ENCODE results near the gene WDR49. TPM values are rescaled to one million over a fixed set of nuclear protein-coding genes. Genes with fewer than 3 reads are reported as not detected.

The WDR49 gene
- total RNA-seq, 4 donors from 2014 or later: 0.26 to 0.52 TPM; not detected in 2

DNA sequence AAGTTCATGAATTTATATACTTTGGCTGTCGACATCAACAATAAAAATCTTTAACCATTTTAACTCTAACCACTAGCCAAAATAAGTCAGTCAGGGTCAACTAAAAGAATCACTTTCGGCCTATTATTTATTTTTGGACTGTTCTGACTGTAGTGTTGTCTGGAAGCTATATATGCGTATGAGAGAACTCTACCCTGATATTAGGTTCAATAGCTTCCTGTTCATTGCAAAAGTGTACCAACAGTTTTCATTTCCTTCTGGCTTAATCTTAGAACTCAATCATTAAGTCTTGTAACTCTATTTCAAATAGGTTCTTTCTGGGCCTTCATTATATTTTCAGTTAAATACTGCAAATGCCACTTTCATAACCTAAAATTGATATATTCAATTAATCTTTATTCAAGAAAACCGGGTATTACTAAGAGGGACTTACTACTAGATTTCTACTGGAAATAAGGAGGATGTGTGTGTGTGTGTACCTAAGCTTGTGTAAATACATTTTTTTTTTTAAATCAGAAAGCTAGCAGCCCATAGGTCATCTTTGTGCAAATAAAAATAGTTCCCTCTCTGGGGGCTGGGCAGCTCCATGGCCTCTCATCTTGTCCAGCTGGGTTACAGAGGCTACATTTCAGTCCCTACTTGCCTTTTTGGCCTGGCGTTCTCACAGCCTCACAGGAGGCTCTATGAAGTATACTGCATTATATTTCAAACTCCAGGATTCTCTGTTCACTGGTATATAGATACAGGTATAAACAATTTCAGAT lies 185.7 kb downstream of the WDR49 start:
- 85 to 90% methylated on average over 5 of the region's 5 CpGs for WGBS, 2 donors
- intact Hi-C loops (cut with DNase I; ENCODE audit: low total_unique reads): no loop called here
- no peak for TF ChIP-seq POLR2A (IDR thresholded peaks at IDR 0.05)
- TF ChIP-seq, protein P1, sequence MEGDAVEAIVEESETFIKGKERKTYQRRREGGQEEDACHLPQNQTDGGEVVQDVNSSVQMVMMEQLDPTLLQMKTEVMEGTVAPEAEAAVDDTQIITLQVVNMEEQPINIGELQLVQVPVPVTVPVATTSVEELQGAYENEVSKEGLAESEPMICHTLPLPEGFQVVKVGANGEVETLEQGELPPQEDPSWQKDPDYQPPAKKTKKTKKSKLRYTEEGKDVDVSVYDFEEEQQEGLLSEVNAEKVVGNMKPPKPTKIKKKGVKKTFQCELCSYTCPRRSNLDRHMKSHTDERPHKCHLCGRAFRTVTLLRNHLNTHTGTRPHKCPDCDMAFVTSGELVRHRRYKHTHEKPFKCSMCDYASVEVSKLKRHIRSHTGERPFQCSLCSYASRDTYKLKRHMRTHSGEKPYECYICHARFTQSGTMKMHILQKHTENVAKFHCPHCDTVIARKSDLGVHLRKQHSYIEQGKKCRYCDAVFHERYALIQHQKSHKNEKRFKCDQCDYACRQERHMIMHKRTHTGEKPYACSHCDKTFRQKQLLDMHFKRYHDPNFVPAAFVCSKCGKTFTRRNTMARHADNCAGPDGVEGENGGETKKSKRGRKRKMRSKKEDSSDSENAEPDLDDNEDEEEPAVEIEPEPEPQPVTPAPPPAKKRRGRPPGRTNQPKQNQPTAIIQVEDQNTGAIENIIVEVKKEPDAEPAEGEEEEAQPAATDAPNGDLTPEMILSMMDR (IDR thresholded peaks at IDR 0.05): no peak
- no peak overlapping the region for H3K4me3 ChIP-seq (ENCODE audit: low read depth, poor library complexity, severe bottlenecking)
- DNase-seq (ENCODE audit: low spot score in 2 of 2): no peak

DNA sequence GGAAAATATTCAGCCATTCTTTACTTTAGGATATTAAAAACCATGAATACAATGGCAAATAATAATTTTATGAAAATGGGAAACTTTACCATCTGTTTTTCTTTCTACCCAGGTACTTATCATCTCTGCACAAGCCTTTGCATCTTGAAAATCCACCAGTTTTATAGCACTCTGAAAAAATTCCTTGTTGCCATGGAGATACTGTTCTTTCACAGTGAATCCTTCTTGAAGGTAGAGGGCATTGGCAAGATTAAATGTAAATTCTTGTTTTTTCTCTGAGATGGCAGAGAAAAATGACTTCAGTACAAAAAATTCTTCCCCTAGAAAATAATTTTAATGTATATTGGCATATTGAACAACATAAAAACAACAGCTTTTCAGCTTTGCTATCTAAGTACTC lies 186.8 kb downstream of the WDR49 start:
- TF ChIP-seq, protein P1 (IDR thresholded peaks at IDR 0.05): no peak
- no peak for TF ChIP-seq POLR2A (IDR thresholded peaks at IDR 0.05)
- DNase-seq (ENCODE audit: low spot score in 2 of 2): no peak
- no peak overlapping the region for H3K4me3 ChIP-seq (ENCODE audit: low read depth, poor library complexity, severe bottlenecking)
- intact Hi-C loops (cut with DNase I; ENCODE audit: low total_unique reads): no loop called here

DNA sequence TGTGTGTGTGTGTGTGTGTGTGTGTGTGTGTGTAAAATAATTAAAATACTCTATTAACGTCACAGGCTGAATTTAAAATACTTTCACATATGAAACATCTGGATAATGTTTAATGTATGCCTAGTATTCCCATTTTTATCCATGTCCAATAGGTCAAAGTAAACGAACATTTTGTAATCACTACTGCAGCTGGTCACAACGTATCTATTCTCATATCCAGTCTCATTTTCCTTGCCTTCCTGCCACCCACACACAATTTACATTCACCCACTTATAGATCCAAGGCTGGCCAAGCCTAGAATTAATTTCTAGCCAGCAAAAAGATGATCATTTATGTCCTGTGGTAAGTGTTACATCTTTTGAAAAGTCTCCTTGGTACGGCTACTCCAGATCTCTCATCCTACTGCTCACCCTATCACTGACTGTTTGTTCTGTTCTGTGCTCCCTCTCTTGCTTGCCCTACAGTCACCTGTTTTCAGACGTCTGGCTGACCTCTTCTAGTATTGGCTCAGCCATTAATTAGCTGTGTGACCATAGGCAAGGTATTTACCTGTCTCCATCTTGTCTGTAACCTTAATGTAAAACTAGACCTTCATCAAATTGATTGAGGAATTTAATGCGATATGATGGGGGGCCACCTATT lies 197.5 kb downstream of the WDR49 start:
- H3K4me3 ChIP-seq (ENCODE audit: low read depth, poor library complexity, severe bottlenecking): no peak overlapping the region
- 78 to 80% methylated on average over 6 of the region's 6 CpGs for WGBS, 2 donors
- TF ChIP-seq POLR2A (IDR thresholded peaks at IDR 0.05): no peak
- TF ChIP-seq, protein P1 (IDR thresholded peaks at IDR 0.05): no peak
- intact Hi-C loops (cut with DNase I; ENCODE audit: low total_unique reads): no loop called here
- DNase-seq (ENCODE audit: low spot score in 2 of 2): no peak

DNA sequence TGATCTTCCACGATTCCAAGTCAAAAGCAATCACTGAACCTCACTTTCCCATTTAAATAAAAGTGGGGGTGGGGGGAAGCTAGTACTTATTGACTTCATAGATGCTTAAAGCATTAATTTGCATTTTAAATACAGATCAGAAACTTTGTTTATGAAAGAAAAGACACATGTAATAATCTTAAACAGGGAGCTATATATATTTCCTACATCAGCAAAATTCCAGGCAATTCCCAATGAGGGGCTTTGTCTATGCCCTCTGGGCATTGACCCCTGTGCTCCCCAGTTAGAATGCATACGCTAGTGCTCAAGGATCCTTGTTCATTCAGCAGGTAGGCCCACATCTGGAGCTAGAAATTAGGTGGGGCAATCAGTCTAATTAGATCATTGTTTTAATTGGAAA lies 199.9 kb downstream of the WDR49 start:
- WGBS, 2 donors: 83 to 84% methylated on average over 2 of the region's 2 CpGs
- H3K4me3 ChIP-seq (ENCODE audit: low read depth, poor library complexity, severe bottlenecking): no peak overlapping the region
- TF ChIP-seq, protein P1 (IDR thresholded peaks at IDR 0.05): no peak
- no peak for TF ChIP-seq POLR2A (IDR thresholded peaks at IDR 0.05)
- intact Hi-C loops (cut with DNase I; ENCODE audit: low total_unique reads): no loop called here
- DNase-seq (ENCODE audit: low spot score in 2 of 2): no peak

DNA sequence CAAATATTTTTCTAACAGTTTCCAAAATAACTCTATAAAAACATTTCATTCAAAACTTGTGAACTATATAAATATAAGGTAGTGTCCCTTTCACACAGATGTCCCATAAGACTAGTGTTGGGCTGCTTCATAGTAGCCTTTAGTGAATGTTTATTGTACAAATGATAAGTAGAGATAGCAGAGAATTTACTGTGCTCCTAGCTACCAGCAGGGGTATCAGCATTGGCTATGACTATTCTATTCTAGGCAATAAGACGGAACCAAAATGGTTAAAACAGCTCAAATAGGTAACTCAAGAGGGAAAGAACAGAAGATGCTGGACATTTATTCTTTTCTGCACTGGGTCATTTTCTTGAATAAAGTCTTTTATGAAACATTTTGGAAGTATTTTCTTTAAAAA lies 202.5 kb downstream of the WDR49 start:
- intact Hi-C loops (cut with DNase I; ENCODE audit: low total_unique reads): no loop called here
- DNase-seq (ENCODE audit: low spot score in 2 of 2): no peak
- TF ChIP-seq, protein P1 (IDR thresholded peaks at IDR 0.05): no peak
- no peak for TF ChIP-seq POLR2A (IDR thresholded peaks at IDR 0.05)
- WGBS, 2 donors: 47 to 85% methylated on average over 1 of the region's 1 CpG
- no peak overlapping the region for H3K4me3 ChIP-seq (ENCODE audit: low read depth, poor library complexity, severe bottlenecking)

Measured in lower leg skin (tissue), 4 donors.